Brain microvascular endothelial cell (primary cell): ENCODE measurements around the gene COL11A2.
A peak's percentile ranks its signal among the peaks of the same experiment; 100 is the strongest.

Experiments used
- DNase-seq: peaks from one replicate; pipeline ENCODE4 v3.0.0-alpha.2; 2020
- H3K27ac ChIP-seq: fragments of 250-450 bp; sonication (Bioruptor Pico); 2 replicates; pipeline ENCODE4 v1.5.1; 2020; ENCODE audit warnings: mild to moderate bottlenecking, moderate library complexity
- H3K27me3 ChIP-seq: fragments of 250-450 bp; sonication (Bioruptor Pico); replicated peaks from 2 replicates; pipeline ENCODE4 v1.5.1; 2020; ENCODE audit warnings: mild to moderate bottlenecking
- H3K36me3 ChIP-seq: fragments of 250-450 bp; sonication (Bioruptor Pico); replicated peaks from 2 replicates; pipeline ENCODE4 v1.5.1; 2020; ENCODE audit warnings: mild to moderate bottlenecking
- H3K4me3 ChIP-seq: 2 replicates; pipeline ENCODE4 v1.5.1; 2011; ENCODE audit warnings: low read depth, mild to moderate bottlenecking, control low read depth, low read length, moderate library complexity
- in situ Hi-C: cut with HindIII; loops from 2 replicates; pipeline ENCODE4 v1.10.0; 2017; ENCODE audit warnings: low sequenced_read_pairs, low pct_ligation_motif_present
- TF ChIP-seq, protein P1 (sequence below): IDR thresholded peaks from 2 replicates; pipeline ENCODE4 v1.5.1; 2011; ENCODE audit warnings: low read depth, mild to moderate bottlenecking, moderate library complexity, low read length, control low read depth, inconsistent platforms; ENCODE audit errors: missing control alignments

Gene COL11A2

DNA sequence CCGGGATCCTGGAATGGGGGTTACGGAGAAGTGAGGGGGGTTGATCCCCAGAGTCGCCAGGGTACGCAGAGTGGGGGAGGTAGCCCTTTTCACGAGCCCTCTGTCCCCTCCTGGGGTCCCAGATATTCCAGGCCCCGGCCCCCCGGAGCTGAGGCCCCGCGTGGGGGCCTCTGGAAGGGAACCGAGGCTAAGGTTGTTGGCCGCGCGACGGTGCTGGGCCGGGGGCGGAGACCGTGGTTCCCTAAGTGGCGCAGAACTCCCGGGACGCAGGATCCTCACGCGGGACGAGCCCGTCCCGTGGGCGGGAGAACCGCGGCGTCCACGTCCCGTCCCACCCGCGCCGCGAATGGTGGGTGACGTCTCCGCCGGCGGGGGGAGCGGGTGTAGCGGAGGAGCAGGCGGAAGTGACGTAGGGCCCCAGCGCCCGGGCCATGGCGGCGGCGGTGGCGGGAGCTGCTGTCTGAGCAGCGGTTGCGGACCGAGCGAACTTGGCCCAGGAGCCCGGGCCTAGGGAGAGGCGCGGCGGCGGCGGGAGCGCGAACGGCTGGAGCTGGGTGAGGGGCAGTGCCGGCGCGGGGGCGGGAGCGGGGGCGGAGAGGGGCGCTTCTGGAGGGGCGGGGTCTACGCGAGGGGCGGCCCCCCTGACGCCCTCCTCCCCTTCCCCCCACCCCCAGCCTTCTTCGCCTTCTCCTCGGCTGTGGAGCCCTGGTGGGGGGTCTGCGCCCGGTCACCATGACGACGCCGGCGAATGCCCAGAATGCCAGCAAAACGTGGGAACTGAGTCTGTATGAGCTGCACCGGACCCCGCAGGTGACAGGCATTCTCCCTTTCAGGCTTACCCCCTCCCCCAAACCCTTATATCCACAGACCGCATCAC lies 16.1 kb upstream of the COL11A2 start, which contains the start of gene RING1:
TSS of gene RING1 (plus strand) at position 410 of the 877 bp plus-strand sequence. CDS start at position 733, 323 bp downstream.
- in situ Hi-C loops = no loop called here
- DNase-seq = peak; percentile 61
- no peaks in the 10 kb centered on the region for H3K27me3 ChIP-seq
- peak within 1 kb of the TSS; percentile 79 for H3K27ac ChIP-seq
- peak within 1 kb of the TSS; percentile 78 for H3K4me3 ChIP-seq
- H3K36me3 ChIP-seq = peaks cover 19% of the 10 kb centered on the region
- TF ChIP-seq, protein P1, sequence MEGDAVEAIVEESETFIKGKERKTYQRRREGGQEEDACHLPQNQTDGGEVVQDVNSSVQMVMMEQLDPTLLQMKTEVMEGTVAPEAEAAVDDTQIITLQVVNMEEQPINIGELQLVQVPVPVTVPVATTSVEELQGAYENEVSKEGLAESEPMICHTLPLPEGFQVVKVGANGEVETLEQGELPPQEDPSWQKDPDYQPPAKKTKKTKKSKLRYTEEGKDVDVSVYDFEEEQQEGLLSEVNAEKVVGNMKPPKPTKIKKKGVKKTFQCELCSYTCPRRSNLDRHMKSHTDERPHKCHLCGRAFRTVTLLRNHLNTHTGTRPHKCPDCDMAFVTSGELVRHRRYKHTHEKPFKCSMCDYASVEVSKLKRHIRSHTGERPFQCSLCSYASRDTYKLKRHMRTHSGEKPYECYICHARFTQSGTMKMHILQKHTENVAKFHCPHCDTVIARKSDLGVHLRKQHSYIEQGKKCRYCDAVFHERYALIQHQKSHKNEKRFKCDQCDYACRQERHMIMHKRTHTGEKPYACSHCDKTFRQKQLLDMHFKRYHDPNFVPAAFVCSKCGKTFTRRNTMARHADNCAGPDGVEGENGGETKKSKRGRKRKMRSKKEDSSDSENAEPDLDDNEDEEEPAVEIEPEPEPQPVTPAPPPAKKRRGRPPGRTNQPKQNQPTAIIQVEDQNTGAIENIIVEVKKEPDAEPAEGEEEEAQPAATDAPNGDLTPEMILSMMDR = no peak

DNA sequence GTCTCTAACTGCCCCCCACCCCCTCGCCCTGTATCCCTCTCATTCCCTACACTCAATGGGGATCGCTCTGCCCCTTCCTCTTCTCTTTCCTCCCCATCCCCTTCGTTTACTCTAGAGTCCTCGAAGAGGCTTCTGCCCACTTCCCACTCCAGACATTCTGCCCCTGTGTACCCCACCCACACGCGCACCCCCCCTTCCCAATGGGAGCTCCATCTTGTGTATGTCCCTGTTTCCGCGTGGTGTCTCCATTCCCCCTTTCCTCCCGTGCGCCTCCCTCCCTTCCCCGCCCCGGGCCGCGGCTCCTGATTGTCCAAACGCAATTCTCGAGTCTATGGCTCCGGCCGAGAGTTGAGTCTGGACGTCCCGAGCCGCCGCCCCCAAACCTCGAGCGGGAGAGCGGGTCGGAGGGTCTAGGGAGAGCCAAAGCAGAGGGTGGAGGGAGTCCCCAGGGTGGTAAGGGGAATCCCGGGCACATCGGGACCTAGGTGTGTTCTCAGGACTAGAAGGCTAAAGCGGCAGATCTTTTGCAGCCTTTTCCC lies 15.4 kb upstream of the COL11A2 start:
- Histone ChIP-seq H3K27ac (peak overlapping the region; percentile 79), H3K36me3 (peaks cover 26% of the 10 kb centered on the region), H3K27me3 (no peaks in the 10 kb centered on the region), H3K4me3 (peak overlapping the region; percentile 78)
- peak; percentile 48 for DNase-seq
- in situ Hi-C loops = no loop called here
- TF ChIP-seq, protein P1 = no peak

DNA sequence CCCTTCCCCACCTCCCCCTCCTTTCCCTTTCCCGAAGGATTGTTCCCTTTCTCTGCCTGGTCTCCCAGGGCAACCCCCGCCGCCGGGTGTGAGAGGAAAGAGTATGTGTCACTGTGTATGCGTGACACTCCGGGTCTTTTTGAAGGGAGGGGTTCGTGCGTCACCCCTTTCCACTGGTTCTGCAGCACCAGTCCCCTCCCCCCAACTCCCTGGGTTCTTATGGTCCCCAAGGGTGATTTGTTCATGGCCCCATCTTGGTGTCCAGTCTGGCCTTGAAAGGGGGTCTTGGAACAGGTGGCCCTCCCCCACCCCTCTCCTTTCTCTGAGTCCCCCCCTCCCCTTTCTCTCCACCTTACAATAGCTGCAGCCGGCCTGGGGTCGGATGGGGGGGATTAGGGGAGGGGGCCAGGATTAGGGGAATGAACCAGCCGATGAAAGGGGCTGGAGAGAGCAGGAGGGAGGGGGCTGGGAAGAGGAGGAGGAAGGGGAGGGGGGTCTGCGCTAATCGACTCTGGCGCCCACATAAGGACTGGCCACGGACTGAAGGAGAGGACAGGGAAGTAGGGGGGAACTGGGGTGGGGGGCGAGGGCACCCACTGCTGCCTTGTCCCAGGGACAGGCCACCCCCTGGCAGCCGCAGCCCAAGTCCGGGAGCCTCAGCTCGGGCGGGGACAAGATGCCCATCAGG lies 14.7 kb upstream of the COL11A2 start:
- peak overlapping the region; percentile 79 for H3K27ac ChIP-seq
- H3K36me3 ChIP-seq = peaks cover 31% of the 10 kb centered on the region
- peak overlapping the region; percentile 78 for H3K4me3 ChIP-seq
- in situ Hi-C loops = no loop called here
- H3K27me3 ChIP-seq = no peaks in the 10 kb centered on the region
- peak; percentile 68 for DNase-seq
- TF ChIP-seq, protein P1 = no peak

DNA sequence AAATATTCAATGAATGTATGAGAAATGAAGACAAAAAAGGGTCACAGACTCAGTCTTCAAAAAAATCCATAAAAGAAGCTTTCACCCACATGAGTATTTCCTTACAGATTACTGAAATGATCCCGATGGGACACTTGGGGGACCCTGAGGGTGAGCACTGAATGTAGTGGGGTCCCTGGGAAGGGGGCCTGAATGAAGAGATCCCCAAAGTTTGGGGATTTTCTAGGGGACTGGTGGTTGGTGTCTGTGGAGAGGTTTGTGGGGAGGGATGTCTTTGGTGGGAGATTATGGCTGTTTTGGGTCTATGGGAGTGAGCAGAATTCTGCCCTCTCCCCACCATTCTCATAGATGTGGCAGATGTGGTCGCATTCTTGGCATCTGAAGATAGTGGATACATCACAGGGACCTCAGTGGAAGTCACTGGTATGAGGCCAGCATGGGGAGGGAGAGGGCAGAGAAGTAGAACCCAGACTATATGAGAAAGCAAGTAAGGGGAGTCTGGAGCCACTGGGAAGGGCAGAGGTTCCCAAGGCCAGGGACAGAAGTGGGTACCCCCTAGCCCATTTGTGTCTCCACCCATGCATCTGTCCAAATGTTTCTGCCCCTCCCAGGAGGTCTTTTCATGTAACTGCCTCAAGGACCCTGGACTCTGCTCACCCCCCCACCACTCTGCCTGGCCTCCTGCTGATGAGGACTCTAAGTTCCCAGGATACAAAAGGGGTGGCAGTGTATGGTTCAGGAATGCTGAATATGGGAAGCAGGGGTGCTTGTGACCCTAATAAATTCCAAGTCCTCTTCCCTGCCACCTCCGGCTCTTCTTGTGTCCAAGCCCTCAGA lies 14.0 kb upstream of the COL11A2 start:
- Histone ChIP-seq H3K4me3 (no peak overlapping the region), H3K36me3 (peaks cover 35% of the 10 kb centered on the region), H3K27me3 (no peaks in the 10 kb centered on the region), H3K27ac (peak overlapping the region; percentile 56)
- in situ Hi-C loops = no loop called here
- DNase-seq = no peak
- TF ChIP-seq, protein P1 = no peak
